ENCODE data around the gene COG5. TPM values are rescaled to one million over a fixed set of nuclear protein-coding genes. Genes with fewer than 3 reads are reported as not detected.

The COG5 gene
- total RNA-seq, 1 donor from 2014 or later, result 37.1 TPM

GRCh38 chr7:107373354-107373753 lies 190.4 kb downstream of the COG5 start:
- DNase-seq (ENCODE audit: low read depth), result no peak
- H3K36me3 ChIP-seq (ENCODE audit: control insufficient read depth, insufficient read depth, low read length), result no peaks in the 10 kb centered on the region
- no peak overlapping the region for H3K4me3 ChIP-seq (ENCODE audit: low read depth, low read length)
- TF ChIP-seq, protein P1, sequence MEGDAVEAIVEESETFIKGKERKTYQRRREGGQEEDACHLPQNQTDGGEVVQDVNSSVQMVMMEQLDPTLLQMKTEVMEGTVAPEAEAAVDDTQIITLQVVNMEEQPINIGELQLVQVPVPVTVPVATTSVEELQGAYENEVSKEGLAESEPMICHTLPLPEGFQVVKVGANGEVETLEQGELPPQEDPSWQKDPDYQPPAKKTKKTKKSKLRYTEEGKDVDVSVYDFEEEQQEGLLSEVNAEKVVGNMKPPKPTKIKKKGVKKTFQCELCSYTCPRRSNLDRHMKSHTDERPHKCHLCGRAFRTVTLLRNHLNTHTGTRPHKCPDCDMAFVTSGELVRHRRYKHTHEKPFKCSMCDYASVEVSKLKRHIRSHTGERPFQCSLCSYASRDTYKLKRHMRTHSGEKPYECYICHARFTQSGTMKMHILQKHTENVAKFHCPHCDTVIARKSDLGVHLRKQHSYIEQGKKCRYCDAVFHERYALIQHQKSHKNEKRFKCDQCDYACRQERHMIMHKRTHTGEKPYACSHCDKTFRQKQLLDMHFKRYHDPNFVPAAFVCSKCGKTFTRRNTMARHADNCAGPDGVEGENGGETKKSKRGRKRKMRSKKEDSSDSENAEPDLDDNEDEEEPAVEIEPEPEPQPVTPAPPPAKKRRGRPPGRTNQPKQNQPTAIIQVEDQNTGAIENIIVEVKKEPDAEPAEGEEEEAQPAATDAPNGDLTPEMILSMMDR (IDR thresholded peaks at IDR 0.05; ENCODE audit: insufficient read depth, low read length, poor library complexity, severe bottlenecking), result no peak
- no peaks in the 10 kb centered on the region for H3K27me3 ChIP-seq (ENCODE audit: control insufficient read depth, insufficient read depth, low read length)

- H3K36me3 ChIP-seq (ENCODE audit: control insufficient read depth, insufficient read depth, low read length), result no peaks in the 10 kb centered on the region
- TF ChIP-seq, protein P1 (IDR thresholded peaks at IDR 0.05; ENCODE audit: insufficient read depth, low read length, poor library complexity, severe bottlenecking), result no peak
- H3K27me3 ChIP-seq (ENCODE audit: control insufficient read depth, insufficient read depth, low read length), result no peaks in the 10 kb centered on the region
- H3K4me3 ChIP-seq (ENCODE audit: low read depth, low read length), result no peak overlapping the region
- no peak for DNase-seq (ENCODE audit: low read depth)
Observed at GRCh38 chr7:107372298-107372697, 191.4 kb downstream of the COG5 start.

DNA sequence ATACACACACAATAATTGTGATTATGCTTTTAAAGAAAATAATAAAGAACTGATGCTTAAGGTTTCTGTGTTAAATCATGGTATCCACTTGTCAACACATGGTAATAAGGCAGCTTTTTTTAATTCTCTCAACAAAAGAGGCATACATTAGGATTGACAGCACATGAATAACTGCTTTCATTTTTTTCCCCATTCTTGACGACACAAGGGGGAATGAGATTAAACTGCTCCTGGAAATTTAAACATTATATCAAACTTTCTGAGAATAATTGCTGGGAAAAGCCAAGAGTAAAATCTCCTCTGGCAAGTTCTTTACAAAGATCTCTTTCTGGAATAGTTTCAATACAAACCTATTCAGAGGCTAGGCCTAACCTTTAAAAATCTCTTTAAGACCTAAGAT lies 192.9 kb downstream of the COG5 start:
- Histone ChIP-seq H3K36me3 (ENCODE audit: control insufficient read depth, insufficient read depth, low read length) (no peaks in the 10 kb centered on the region), H3K4me3 (ENCODE audit: low read depth, low read length) (no peak overlapping the region), H3K27me3 (ENCODE audit: control insufficient read depth, insufficient read depth, low read length) (no peaks in the 10 kb centered on the region)
- no peak for DNase-seq (ENCODE audit: low read depth)
- TF ChIP-seq, protein P1 (IDR thresholded peaks at IDR 0.05; ENCODE audit: insufficient read depth, low read length, poor library complexity, severe bottlenecking), result no peak

GRCh38 chr7:107364787-107365186 lies 198.9 kb downstream of the COG5 start:
- DNase-seq (ENCODE audit: low read depth), result no peak
- Histone ChIP-seq H3K27me3 (ENCODE audit: control insufficient read depth, insufficient read depth, low read length) (no peaks in the 10 kb centered on the region), H3K36me3 (ENCODE audit: control insufficient read depth, insufficient read depth, low read length) (no peaks in the 10 kb centered on the region), H3K4me3 (ENCODE audit: low read depth, low read length) (no peak overlapping the region)
- TF ChIP-seq, protein P1 (IDR thresholded peaks at IDR 0.05; ENCODE audit: insufficient read depth, low read length, poor library complexity, severe bottlenecking), result no peak

- TF ChIP-seq, protein P1 (IDR thresholded peaks at IDR 0.05; ENCODE audit: insufficient read depth, low read length, poor library complexity, severe bottlenecking), result no peak
- no peaks in the 10 kb centered on the region for H3K27me3 ChIP-seq (ENCODE audit: control insufficient read depth, insufficient read depth, low read length)
Observed at GRCh38 chr7:107359520-107360316, 204.0 kb downstream of the COG5 start.

GRCh38 chr7:107355616-107356015 lies 208.1 kb downstream of the COG5 start:
- TF ChIP-seq, protein P1 (IDR thresholded peaks at IDR 0.05; ENCODE audit: insufficient read depth, low read length, poor library complexity, severe bottlenecking), result no peak
- DNase-seq (ENCODE audit: low read depth), result peak; percentile 0
- no peak overlapping the region for H3K4me3 ChIP-seq (ENCODE audit: low read depth, low read length)
- peaks cover 1% of the 10 kb centered on the region for H3K36me3 ChIP-seq (ENCODE audit: control insufficient read depth, insufficient read depth, low read length)
- H3K27me3 ChIP-seq (ENCODE audit: control insufficient read depth, insufficient read depth, low read length), result no peaks in the 10 kb centered on the region

More at GRCh38 chr7:107359520-107360316, 204.0 kb downstream of the COG5 start:
- H3K4me3 ChIP-seq (ENCODE audit: low read depth, low read length), result no peak overlapping the region
- DNase-seq (ENCODE audit: low read depth), result no peak
- peaks cover 1% of the 10 kb centered on the region for H3K36me3 ChIP-seq (ENCODE audit: control insufficient read depth, insufficient read depth, low read length)

Measured in kidney epithelial cell (primary cell).